ENCODE results near the gene IL17F.
"Not testable (repeated sequence)": the region's sequence is repeated elsewhere in the genome, so short reads cannot be mapped to it uniquely, and the experiment has no call there.

Gene IL17F

GRCh38 chr6:52201046-52201445 lies 43.3 kb downstream of the IL17F start:
- in situ Hi-C loops (cut with HindIII; ENCODE audit: low pct_ligation_motif_present, low sequenced_read_pairs) = no loop called here
- no peak for DNase-seq
- Histone ChIP-seq H3K27me3 (replicated peaks) (no peaks in the 10 kb centered on the region), H3K27ac (no peak overlapping the region), H3K4me3 (ENCODE audit: low read depth, low read length) (no peak overlapping the region), H3K36me3 (replicated peaks) (no peaks in the 10 kb centered on the region)
- TF ChIP-seq CTCF (IDR thresholded peaks at IDR 0.05; ENCODE audit: low read depth, low read length, missing control alignments) = no peak

- H3K4me3 ChIP-seq (ENCODE audit: low read depth, low read length); H3K27ac ChIP-seq; H3K27me3 ChIP-seq (replicated peaks); in situ Hi-C loops (cut with HindIII; ENCODE audit: low pct_ligation_motif_present, low sequenced_read_pairs); H3K36me3 ChIP-seq (replicated peaks); DNase-seq: not testable (repeated sequence)
Measured at GRCh38 chr6:52200088-52200487, 44.2 kb downstream of the IL17F start.

- TF ChIP-seq CTCF (IDR thresholded peaks at IDR 0.05; ENCODE audit: low read depth, low read length, missing control alignments) = no peak
- Histone ChIP-seq H3K36me3 (replicated peaks) (no peaks in the 10 kb centered on the region), H3K4me3 (ENCODE audit: low read depth, low read length) (no peak overlapping the region), H3K27ac (no peak overlapping the region), H3K27me3 (replicated peaks) (no peaks in the 10 kb centered on the region)
- DNase-seq = no peak
- in situ Hi-C loops (cut with HindIII; ENCODE audit: low pct_ligation_motif_present, low sequenced_read_pairs) = no loop called here
Measured at GRCh38 chr6:52195886-52196285, 48.4 kb downstream of the IL17F start.

GRCh38 chr6:52191824-52192223 lies 52.5 kb downstream of the IL17F start:
- TF ChIP-seq CTCF (IDR thresholded peaks at IDR 0.05; ENCODE audit: low read depth, low read length, missing control alignments) = no peak
- H3K4me3 ChIP-seq (ENCODE audit: low read depth, low read length) = no peak overlapping the region
- in situ Hi-C loops (cut with HindIII; ENCODE audit: low pct_ligation_motif_present, low sequenced_read_pairs) = no loop called here
- H3K27me3 ChIP-seq (replicated peaks) = no peaks in the 10 kb centered on the region
- H3K36me3 ChIP-seq (replicated peaks) = no peaks in the 10 kb centered on the region
- no peak for DNase-seq
- H3K27ac ChIP-seq = no peak overlapping the region

- H3K4me3 ChIP-seq (ENCODE audit: low read depth, low read length) = no peak overlapping the region
- H3K36me3 ChIP-seq (replicated peaks) = no peaks in the 10 kb centered on the region
- in situ Hi-C loops (cut with HindIII; ENCODE audit: low pct_ligation_motif_present, low sequenced_read_pairs) = no loop called here
- no peak for DNase-seq
- H3K27ac ChIP-seq = no peak overlapping the region
- H3K27me3 ChIP-seq (replicated peaks) = no peaks in the 10 kb centered on the region
- no peak for TF ChIP-seq CTCF (IDR thresholded peaks at IDR 0.05; ENCODE audit: low read depth, low read length, missing control alignments)
Measured at GRCh38 chr6:52190409-52190808, 53.9 kb downstream of the IL17F start.

GRCh38 chr6:52189974-52190373 lies 54.3 kb downstream of the IL17F start:
- in situ Hi-C loops (cut with HindIII; ENCODE audit: low pct_ligation_motif_present, low sequenced_read_pairs) = no loop called here
- Histone ChIP-seq H3K4me3 (ENCODE audit: low read depth, low read length) (no peak overlapping the region), H3K36me3 (replicated peaks) (no peaks in the 10 kb centered on the region), H3K27me3 (replicated peaks) (no peaks in the 10 kb centered on the region), H3K27ac (no peak overlapping the region)
- TF ChIP-seq CTCF (IDR thresholded peaks at IDR 0.05; ENCODE audit: low read depth, low read length, missing control alignments) = no peak
- no peak for DNase-seq
